H9 (cell line): ENCODE data around the gene RERE. TPM values are rescaled to one million over a fixed set of nuclear protein-coding genes. Genes with fewer than 3 reads are reported as not detected.

Experiments
- DNase-seq: peaks from one replicate; pipeline ENCODE4 v3.0.0-alpha.2; 2017
- H2AFZ ChIP-seq: one replicate; pipeline ENCODE4 v1.6.1; 2013; ENCODE audit warnings: mild to moderate bottlenecking, low read length, control low read depth, moderate library complexity
- H2AK5ac ChIP-seq: 2 replicates; pipeline ENCODE4 v1.6.1; 2013; ENCODE audit warnings: low read length, control low read depth, mixed read lengths; ENCODE audit not compliant: insufficient read length
- H2BK120ac ChIP-seq: one replicate; pipeline ENCODE4 v1.6.1; 2013; ENCODE audit warnings: low read depth, mild to moderate bottlenecking, low read length, control low read depth, inconsistent platforms; ENCODE audit not compliant: poor library complexity, severe bottlenecking
- H2BK12ac ChIP-seq: 2 replicates; pipeline ENCODE4 v1.6.1; 2013; ENCODE audit warnings: low read length, control low read depth, mixed read lengths, low read depth; ENCODE audit not compliant: insufficient read length
- H2BK15ac ChIP-seq: 2 replicates; pipeline ENCODE4 v1.6.1; 2013; ENCODE audit warnings: low read depth, low read length, control low read depth
- H2BK20ac ChIP-seq: one replicate; pipeline ENCODE4 v1.6.1; 2013; ENCODE audit warnings: low read depth, mild to moderate bottlenecking, low read length, control low read depth, inconsistent platforms; ENCODE audit not compliant: poor library complexity, severe bottlenecking
- H2BK5ac ChIP-seq: 2 replicates; pipeline ENCODE4 v1.6.1; 2013; ENCODE audit warnings: low read length, control low read depth, mixed read lengths; ENCODE audit not compliant: insufficient read length
- H3K14ac ChIP-seq: 2 replicates; pipeline ENCODE4 v1.6.1; 2013; ENCODE audit warnings: low read length, control low read depth; ENCODE audit not compliant: insufficient read depth
- H3K18ac ChIP-seq: 2 replicates; pipeline ENCODE4 v1.6.1; 2013; ENCODE audit warnings: low read depth, mild to moderate bottlenecking, mixed read lengths, low read length, control low read depth; ENCODE audit not compliant: insufficient read length
- H3K23ac ChIP-seq: 2 replicates; pipeline ENCODE4 v1.6.1; 2013; ENCODE audit warnings: low read length, control low read depth, mixed read lengths, low read depth; ENCODE audit not compliant: insufficient read length
- H3K23me2 ChIP-seq: 2 replicates; pipeline ENCODE4 v1.6.1; 2013; ENCODE audit warnings: low read depth, mild to moderate bottlenecking, mixed read lengths, low read length, control low read depth; ENCODE audit not compliant: insufficient read length, poor library complexity, severe bottlenecking
- H3K27ac ChIP-seq: 2 replicates; pipeline ENCODE4 v1.5.1; 2013; ENCODE audit warnings: low read length, control low read depth, mixed read lengths, low read depth; ENCODE audit not compliant: insufficient read length
- H3K27me3 ChIP-seq: 2 replicates; pipeline ENCODE4 v1.6.1; 2013; ENCODE audit warnings: low read length, control low read depth, inconsistent platforms; ENCODE audit not compliant: insufficient read depth
- H3K4ac ChIP-seq: 2 replicates; pipeline ENCODE4 v1.6.1; 2013; ENCODE audit warnings: low read depth, mild to moderate bottlenecking, control low read depth, inconsistent platforms, low read length, moderate library complexity
- H3K4me1 ChIP-seq: 2 replicates; pipeline ENCODE4 v1.6.1; 2013; ENCODE audit warnings: low read length, control low read depth, inconsistent platforms; ENCODE audit not compliant: insufficient read depth
- H3K4me2 ChIP-seq: 2 replicates; pipeline ENCODE4 v1.6.1; 2013; ENCODE audit warnings: low read length, control low read depth, mixed read lengths; ENCODE audit not compliant: insufficient read length, insufficient read depth
- H3K56ac ChIP-seq: 2 replicates; pipeline ENCODE4 v1.6.1; 2013; ENCODE audit warnings: low read depth, mild to moderate bottlenecking, mixed read lengths, low read length, control low read depth; ENCODE audit not compliant: insufficient read length
- H3K79me1 ChIP-seq: 2 replicates; pipeline ENCODE4 v1.6.1; 2013; ENCODE audit warnings: low read depth, mild to moderate bottlenecking, moderate library complexity, low read length, control low read depth, inconsistent platforms; ENCODE audit not compliant: insufficient read depth, poor library complexity, severe bottlenecking
- H3K79me2 ChIP-seq: 2 replicates; pipeline ENCODE4 v1.6.1; 2013; ENCODE audit warnings: low read length, control low read depth, inconsistent platforms; ENCODE audit not compliant: insufficient read depth
- H3K9ac ChIP-seq: 2 replicates; pipeline ENCODE4 v1.6.1; 2013; ENCODE audit warnings: low read length, control low read depth, mixed read lengths; ENCODE audit not compliant: insufficient read length; ENCODE audit errors: extremely low read depth
- H3K9me3 ChIP-seq: one replicate; pipeline ENCODE4 v1.6.1; 2013; ENCODE audit warnings: low read depth, low read length, inconsistent platforms; ENCODE audit not compliant: control insufficient read depth
- H3T11ph ChIP-seq: one replicate; pipeline ENCODE4 v1.6.1; 2013; ENCODE audit warnings: mild to moderate bottlenecking, low read length, control low read depth, inconsistent platforms
- H4K20me1 ChIP-seq: one replicate; pipeline ENCODE4 v1.6.1; 2013; ENCODE audit not compliant: control insufficient read depth, insufficient read length, insufficient read depth
- H4K5ac ChIP-seq: 2 replicates; pipeline ENCODE4 v1.6.1; 2013; ENCODE audit warnings: low read depth, mild to moderate bottlenecking, mixed read lengths, low read length, control low read depth; ENCODE audit not compliant: insufficient read length
- H4K8ac ChIP-seq: replicated peaks from 2 replicates; pipeline ENCODE4 v1.6.1; 2013; ENCODE audit warnings: low read length, control low read depth, mixed read lengths, low read depth; ENCODE audit not compliant: insufficient read length
- H4K91ac ChIP-seq: 2 replicates; pipeline ENCODE4 v1.6.1; 2013; ENCODE audit warnings: low read depth, mild to moderate bottlenecking, moderate library complexity, mixed read lengths, low read length, control low read depth; ENCODE audit not compliant: insufficient read length
- H3K27ac Mint-ChIP-seq, 3 experiments: 2 replicates in 2 of 3; 3 replicates in 1 of 3; pipeline ENCODE4 v1.8.0; 2020 to 2021; ENCODE audit warnings: mixed read lengths in 3 of 3, mild to moderate bottlenecking in 1 of 3, moderate library complexity in 1 of 3
- H3K27me3 Mint-ChIP-seq: 2 replicates; pipeline ENCODE4 v1.8.0; 2021; ENCODE audit warnings: low read depth, mild to moderate bottlenecking, moderate library complexity, mixed read lengths
- H3K36me3 Mint-ChIP-seq, 3 experiments: 2 replicates in 2 of 3; 3 replicates in 1 of 3; pipeline ENCODE4 v1.8.0; 2020 to 2021; ENCODE audit warnings: low read depth in 3 of 3, mixed read lengths in 3 of 3; ENCODE audit not compliant: insufficient read depth in 1 of 3
- H3K4me1 Mint-ChIP-seq, 2 experiments: 2 replicates each; pipeline ENCODE4 v1.8.0; 2020; ENCODE audit warnings: mixed read lengths in 2 of 2
- H3K4me3 Mint-ChIP-seq, 2 experiments: 2 replicates in 1 of 2; 3 replicates in 1 of 2; pipeline ENCODE4 v1.8.0; 2020 to 2021; ENCODE audit warnings: mild to moderate bottlenecking in 2 of 2, mixed read lengths in 2 of 2, moderate library complexity in 1 of 2
- H3K9me3 Mint-ChIP-seq, 2 experiments: 2 replicates in 1 of 2; 3 replicates in 1 of 2; pipeline ENCODE4 v1.8.0; 2020; ENCODE audit warnings: mild to moderate bottlenecking in 2 of 2, mixed read lengths in 2 of 2, moderate library complexity in 1 of 2
- CTCF ChIP-seq: fragments of 200-600 bp; sonication (generic); conservative IDR thresholded peaks from 3 replicates; pipeline ENCODE4 v1.8.0; 2021; ENCODE audit warnings: antibody characterized with exemption, mild to moderate bottlenecking
- WGBS: extraction: QIAGEN DNeasy Blood & Tissue Kit; methylation state at CpG from one replicate; pipeline ENCODE4 v1.1.7; 2013; ENCODE audit warnings: missing lambda C conversion rate, low lambda C conversion rate, mixed read lengths; ENCODE audit not compliant: insufficient read length; ENCODE audit errors: extremely low coverage; 5-methylcytosine and 5-hydroxymethylcytosine counted together
- total RNA-seq: library from RNA; stranded (reverse); gene quantifications from 2 replicates; pipeline ENCODE4 v1.2.1, GENCODE V29; 2021

RERE gene
- total RNA-seq, 1 experiment from 2014 or later: 103 TPM

- Histone ChIP-seq H3K27ac (no peak overlapping the region), H2AFZ (no peak overlapping the region), H4K20me1 (no peaks in the 10 kb centered on the region), H3K4me1 (peaks cover 11% of the 10 kb centered on the region), H3K9ac (no peak overlapping the region), H2BK15ac (no peak overlapping the region), H3K23me2 (no peaks in the 10 kb centered on the region), H3K27me3 (no peaks in the 10 kb centered on the region), H3K79me2 (peaks cover 11% of the 10 kb centered on the region; the same call in 1 of the 2 replicates), H3K18ac (no peak overlapping the region), H2AK5ac (no peak overlapping the region), H2BK12ac (no peak overlapping the region), H4K5ac (no peak overlapping the region), H3K4ac (no peak overlapping the region), H3K9me3 (no peaks in the 10 kb centered on the region), H3K23ac (no peak overlapping the region), H2BK120ac (no peak overlapping the region), H2BK5ac (no peak overlapping the region), H4K91ac (no peak overlapping the region), H3K56ac (no peak overlapping the region), H2BK20ac (no peak overlapping the region), H4K8ac (no peak overlapping the region), H3T11ph (no peak overlapping the region), H3K79me1 (peaks cover 4% of the 10 kb centered on the region), H3K14ac (no peak overlapping the region), H3K4me2 (no peak overlapping the region)
- no peaks in the 10 kb centered on the region for H3K27me3 Mint-ChIP-seq
- no peaks in the 10 kb centered on the region; a peak in 1 of 5 replicates for H3K9me3 Mint-ChIP-seq
- no peak overlapping the region for H3K4me3 Mint-ChIP-seq
- H3K36me3 Mint-ChIP-seq: peaks cover 0 to 10% (median 7%) of the 10 kb centered on the region in 3 experiments; a peak in 3 of 7 replicates
- H3K4me1 Mint-ChIP-seq: peaks cover 46 to 59% of the 10 kb centered on the region in 2 experiments
- DNase-seq: no peak
- H3K27ac Mint-ChIP-seq: peak overlapping the region in 1 of 3 experiments; percentile 76; a peak in 2 of 7 replicates
- WGBS: no CpG with 5 or more reads among the region's 1 CpG
- no peak for TF ChIP-seq CTCF
Measured at GRCh38 chr1:8595941-8596340, 221.5 kb downstream of the RERE start.
